Measurements from ENCODE around the gene SND1.

GRCh38 chr7:128041203-128041602, 389.2 kb downstream of the SND1 start:
- TF ChIP-seq EP300 (IDR thresholded peaks at IDR 0.05) (no peak), CTCF (IDR thresholded peaks at IDR 0.05) (no peak)
